HG03520 (cell line): Measurements from ENCODE around the gene WDR74.
A peak's percentile ranks its signal among the peaks of the same experiment; 100 is the strongest.

Experiments used
- ATAC-seq: cut with Tn5 transposase; IDR thresholded peaks from one replicate; pipeline ENCODE4 v1.9.1; 2021; ENCODE audit warnings: mild to moderate bottlenecking, moderate library complexity; ENCODE audit not compliant: unreplicated experiment

Gene WDR74

DNA sequence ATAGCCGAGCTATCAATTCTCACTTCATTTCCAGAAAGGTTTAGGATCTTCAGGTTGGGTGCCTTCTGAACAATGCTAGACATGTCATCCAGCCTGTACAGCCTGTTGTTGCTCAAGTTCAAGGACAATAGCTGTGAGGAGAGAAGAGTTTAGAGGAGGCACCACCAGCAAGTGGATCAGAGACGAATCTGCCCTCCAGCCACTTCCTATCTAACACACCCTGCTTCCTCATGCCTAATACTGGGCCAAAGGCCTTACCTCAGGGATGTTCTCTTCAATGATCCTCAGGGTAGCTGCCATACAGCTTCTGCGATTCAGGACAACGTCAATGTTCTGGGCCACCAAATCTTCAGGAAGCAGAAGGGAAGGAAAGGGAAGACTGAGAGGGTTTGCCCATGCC, 38.3 kb downstream of the WDR74 start:
- no peak for ATAC-seq

DNA sequence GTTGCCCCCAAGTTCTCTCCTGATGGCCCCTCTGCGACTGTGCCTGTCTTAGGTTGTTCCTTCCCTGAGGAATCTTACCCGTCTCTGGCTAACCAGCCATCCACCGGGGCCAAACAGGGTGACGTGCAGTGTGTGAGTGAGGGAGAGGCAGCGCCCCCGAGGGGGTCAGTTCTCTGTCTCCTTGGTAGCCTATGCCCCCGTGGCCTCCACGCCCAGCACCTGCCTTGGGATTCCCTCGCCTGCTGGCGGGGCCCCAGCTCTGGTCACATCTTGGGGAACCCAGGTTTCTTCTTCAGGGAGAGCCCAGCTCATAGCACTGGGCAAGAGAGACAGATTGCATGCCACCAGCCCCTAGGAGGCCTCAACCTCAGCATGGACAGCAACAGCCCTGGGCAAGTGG, 39.9 kb downstream of the WDR74 start:
- no peak for ATAC-seq

DNA sequence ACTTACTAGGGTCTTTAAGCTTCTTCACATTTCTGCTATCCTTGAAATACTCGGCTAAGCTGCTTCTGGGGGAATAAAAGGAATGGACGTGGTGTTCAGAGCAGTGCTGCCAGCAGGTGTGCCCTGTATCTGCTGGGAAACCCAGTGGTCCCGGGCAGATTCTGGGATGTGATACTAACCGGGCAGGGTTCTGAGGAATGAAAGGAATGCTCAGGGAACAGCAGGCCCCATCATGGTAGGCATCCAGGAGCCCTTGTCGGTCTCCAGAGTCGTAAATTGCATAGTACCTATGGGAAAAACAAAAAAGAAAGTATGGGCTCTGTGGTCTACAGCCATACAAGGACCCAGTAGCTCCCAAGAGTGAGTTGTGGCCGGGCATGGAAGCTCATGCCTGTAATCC, 43.1 kb downstream of the WDR74 start:
- ATAC-seq = no peak

DNA sequence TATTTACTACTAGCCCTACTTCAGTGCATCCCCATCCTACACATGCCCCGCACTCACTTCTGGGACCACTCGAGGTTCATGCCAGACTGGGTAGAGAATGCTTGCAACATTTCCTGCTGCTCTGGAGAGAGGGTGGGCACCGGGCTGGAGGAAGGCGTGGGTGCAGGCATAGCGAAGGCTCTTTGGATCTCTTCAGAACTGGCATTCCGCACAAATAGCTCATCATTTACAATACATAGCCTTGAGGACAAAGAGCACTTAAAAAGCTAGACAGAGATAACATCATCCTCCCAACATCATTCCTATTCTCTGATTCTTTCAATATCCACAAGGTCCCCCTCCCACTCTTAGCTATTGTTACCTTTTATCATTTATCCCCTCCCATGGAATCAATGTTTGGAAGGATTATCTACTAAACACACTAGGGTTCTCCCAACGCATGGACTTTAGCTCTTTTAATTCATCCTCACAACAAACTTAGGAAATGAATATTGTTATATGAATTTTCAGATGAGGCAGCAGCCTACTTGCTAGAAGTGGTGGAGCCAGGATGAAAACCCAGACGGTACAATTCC, 45.1 kb downstream of the WDR74 start:
- no peak for ATAC-seq

DNA sequence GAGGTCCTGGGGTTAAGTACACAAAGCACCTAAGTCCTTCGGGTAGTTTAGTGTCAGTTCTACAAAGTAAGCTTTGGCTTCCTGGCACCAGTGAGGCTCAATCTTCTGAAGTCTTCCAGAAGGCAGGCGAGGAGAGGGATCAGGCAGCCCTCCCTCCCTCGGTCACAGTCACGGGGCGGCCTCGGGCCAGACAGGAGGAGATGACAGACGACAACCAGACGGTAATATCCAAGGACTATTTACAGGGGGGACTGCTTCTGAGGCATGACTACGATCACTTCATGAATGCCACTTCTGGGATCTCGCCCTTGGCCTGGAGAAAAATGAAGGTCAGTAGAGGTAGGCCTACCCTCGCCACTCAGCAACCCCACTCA, 47.2 kb downstream of the WDR74 start:
- ATAC-seq = peak; percentile 2

DNA sequence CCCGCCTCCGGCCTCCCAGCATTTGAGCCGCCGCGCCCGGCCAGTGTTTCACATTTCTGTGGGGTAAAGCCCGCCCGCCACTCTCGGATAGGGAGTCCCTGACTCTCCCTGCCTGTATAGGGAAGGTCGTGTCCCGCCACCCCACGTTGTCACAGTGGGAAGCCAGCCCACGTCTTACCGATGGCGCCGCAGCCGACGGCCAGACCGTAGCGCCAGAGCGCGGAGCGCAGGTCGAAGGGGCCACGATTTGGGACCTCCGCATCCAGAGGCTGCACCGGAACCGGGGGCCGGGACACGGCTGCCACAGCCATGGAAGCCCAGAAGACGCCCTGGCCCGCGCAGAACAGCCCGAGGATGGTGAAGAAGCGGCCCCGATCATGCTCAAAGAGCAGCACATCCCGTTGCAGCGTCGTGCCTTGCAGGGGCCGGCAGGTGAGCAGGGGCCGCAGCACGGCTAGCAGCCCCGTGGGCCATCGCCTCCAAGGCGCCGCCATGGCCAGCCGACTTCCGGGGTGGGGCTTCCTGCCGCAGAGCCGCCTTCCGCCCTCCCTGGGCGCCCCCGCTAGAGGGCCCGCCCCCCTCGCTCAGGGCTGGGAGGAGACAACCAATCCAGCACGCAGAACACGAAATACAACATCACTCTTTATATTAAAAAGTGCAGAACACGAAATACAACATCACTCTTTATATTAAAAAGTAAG, 47.7 kb downstream of the WDR74 start, which contains the start of gene TMEM223:
Gene TMEM223, minus strand, starts transcription at position 506 of the 701 bp plus-strand sequence. Its CDS starts 12 bp downstream, at position 494.
- ATAC-seq = peak; percentile 43

DNA sequence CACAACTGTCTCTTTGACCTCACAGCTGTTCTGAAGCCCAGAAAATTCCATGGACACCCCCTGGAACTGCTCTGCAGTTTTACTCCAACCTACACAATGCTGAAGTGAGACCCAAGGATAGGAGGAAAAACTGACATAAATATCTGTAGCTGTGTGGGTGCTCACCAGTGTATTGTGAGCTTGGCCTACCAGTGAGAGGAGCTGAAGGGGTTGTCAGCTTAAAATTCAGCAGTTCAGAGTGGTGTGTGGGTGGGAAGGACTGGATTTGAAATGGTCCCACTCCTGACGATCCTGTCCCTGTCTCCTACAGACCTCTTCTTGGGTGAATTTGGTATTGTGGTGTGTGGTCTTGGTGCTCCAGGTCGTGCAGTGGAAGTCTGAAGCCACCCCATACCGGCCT, 49.8 kb downstream of the WDR74 start:
- ATAC-seq = no peak

DNA sequence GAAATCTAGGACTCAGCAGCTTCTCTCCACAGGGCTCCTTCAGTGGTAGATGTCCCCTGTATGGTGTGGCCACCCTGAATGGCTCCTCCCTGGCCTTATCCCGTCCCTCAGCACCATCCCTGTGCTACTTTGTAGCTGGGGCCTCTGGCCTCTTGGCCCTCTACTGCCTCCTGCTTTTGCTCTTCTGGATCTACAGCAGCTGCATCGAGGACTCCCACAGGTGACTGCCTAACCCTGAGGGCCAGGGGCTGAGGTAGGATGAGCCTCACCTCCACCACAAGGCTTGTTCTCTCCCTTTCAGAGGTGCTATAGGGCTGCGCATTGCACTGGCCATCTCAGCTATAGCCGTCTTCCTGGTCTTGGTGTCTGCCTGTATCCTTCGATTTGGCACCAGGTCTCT, 50.4 kb downstream of the WDR74 start:
- ATAC-seq = no peak

DNA sequence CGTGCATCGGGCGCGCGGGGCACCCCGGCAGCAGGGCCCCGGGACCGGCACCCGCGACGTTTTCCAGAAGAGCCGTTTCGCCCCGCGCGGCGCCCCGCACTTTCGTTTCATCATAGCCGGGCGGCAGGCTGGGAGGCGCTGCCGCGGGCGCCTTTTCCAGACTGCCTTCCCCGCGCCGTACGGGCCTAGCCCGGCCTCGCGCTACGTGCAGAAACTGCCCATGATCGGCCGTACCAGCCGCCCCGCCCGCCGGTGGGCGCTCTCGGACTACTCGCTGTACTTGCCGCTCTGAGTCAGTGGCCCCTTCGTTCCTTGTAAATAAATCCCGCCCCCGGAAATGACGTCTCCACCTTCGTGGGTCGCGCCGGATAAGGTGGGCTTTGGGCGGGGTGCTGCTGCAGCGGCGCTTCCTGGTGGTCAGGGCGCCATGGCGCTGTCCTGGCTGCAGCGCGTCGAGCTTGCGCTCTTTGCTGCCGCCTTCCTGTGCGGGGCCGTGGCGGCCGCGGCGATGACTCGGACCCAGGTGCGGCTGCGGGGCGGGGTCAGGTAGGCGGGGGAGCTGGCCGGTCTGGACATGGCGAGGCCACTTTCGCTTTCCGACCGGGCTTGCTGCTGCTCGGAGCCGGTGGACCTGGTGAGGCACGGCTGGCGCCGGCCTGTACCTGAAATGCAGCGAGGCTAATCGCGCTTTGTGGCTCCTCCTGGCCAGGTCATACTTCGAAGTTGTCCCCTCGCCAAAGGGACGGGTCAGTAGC, 52.2 kb downstream of the WDR74 start, which contains the start of gene TMEM179B:
Gene TMEM179B, plus strand, starts transcription at position 398 of the 755 bp plus-strand sequence. Its CDS starts 30 bp downstream, at position 428.
- peak; percentile 57 for ATAC-seq

DNA sequence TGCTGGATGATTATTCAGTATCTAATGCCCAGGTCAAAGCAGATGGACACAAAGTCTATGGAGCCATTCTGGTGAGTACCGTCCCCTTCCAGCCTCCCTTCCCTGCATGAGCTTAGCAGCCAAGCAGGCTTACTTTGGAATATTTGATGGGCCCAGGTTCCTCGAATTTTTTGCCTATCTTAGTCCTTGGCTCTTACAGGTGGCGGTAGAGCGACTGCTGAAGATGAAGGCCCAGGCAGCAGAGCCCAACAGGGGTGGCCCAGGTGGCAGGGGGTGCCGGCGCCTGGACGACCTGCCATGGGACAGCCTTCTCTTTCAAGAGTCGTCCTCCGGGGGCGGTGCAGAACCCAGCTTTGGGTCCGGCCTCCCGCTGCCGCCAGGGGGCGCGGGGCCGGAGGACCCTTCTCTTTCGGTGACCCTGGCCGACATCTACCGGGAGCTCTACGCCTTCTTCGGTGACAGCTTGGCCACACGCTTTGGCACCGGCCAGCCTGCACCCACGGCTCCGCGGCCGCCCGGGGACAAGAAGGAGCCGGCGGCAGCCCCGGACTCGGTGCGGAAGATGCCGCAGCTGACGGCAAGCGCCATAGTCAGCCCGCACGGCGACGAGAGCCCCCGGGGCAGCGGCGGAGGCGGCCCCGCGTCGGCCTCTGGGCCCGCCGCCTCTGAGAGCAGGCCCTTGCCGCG, 52.9 kb downstream of the WDR74 start:
- peak; percentile 36 for ATAC-seq
